MCF 10A (cell line): Measurements from ENCODE around the gene FOXO4. TPM values are rescaled to one million over a fixed set of nuclear protein-coding genes. Genes with fewer than 3 reads are reported as not detected.

Source experiments
- BruUV-seq: library from RNA; stranded (reverse); fragments of 400-500 nt; replicated peaks from 2 replicates; lab custom pipeline; 2021; lab: Mats Ljungman, UMichigan
- CTCF ChIA-PET: fragments of 300-600 bp; sonication (Branson Sonifier 250); formaldehyde crosslinking; extraction: SDS; loops from one replicate; lab custom pipeline; 2021; ENCODE audit warnings: antibody characterized with exemption, inconsistent platforms; lab: Yijun Ruan, JAX
- POLR2A ChIA-PET: fragments of 300-600, 350-650 bp; sonication (Branson Sonifier 250); formaldehyde crosslinking; extraction: SDS; loops from one replicate; lab custom pipeline; 2020; ENCODE audit warnings: antibody characterized with exemption, inconsistent platforms; lab: Yijun Ruan, JAX
- DNase-seq: peaks from one replicate; pipeline ENCODE4 v3.0.0-alpha.2; 2018; ENCODE audit not compliant: unreplicated experiment
- H3K27ac Mint-ChIP-seq: one replicate; pipeline ENCODE4 v1.8.0; 2022; ENCODE audit warnings: mild to moderate bottlenecking, low read depth, mixed read lengths; ENCODE audit not compliant: unreplicated experiment
- H3K27me3 Mint-ChIP-seq: one replicate; pipeline ENCODE4 v1.8.0; 2022; ENCODE audit warnings: mixed read lengths; ENCODE audit not compliant: insufficient read depth, unreplicated experiment
- H3K36me3 Mint-ChIP-seq: one replicate; pipeline ENCODE4 v1.8.0; 2022; ENCODE audit warnings: mild to moderate bottlenecking, moderate library complexity, mixed read lengths; ENCODE audit not compliant: insufficient read depth, unreplicated experiment
- H3K4me1 Mint-ChIP-seq: one replicate; pipeline ENCODE4 v1.8.0; 2022; ENCODE audit warnings: mixed read lengths; ENCODE audit not compliant: insufficient read depth, unreplicated experiment
- H3K4me3 Mint-ChIP-seq: one replicate; pipeline ENCODE4 v1.8.0; 2022; ENCODE audit warnings: mild to moderate bottlenecking, moderate library complexity, mixed read lengths; ENCODE audit not compliant: unreplicated experiment
- H3K9me3 Mint-ChIP-seq: one replicate; pipeline ENCODE4 v1.8.0; 2022; ENCODE audit warnings: mixed read lengths; ENCODE audit not compliant: unreplicated experiment
- CTCF ChIP-seq: fragments of 200-600 bp; IDR thresholded peaks from one replicate; pipeline ENCODE4 v1.8.0; 2022; ENCODE audit warnings: antibody characterized with exemption, mild to moderate bottlenecking; ENCODE audit not compliant: unreplicated experiment
- intact Hi-C: fragments of 100-400 bp; cut with micrococcal nuclease; formaldehyde crosslinking; loops from 2 replicates; pipeline ENCODE4 v1.14.1; 2022
- total RNA-seq: library from RNA; stranded (reverse); gene quantifications from 2 replicates; pipeline ENCODE4 v1.2.3, GENCODE V29; 2022

The FOXO4 gene
- total RNA-seq, 1 experiment from 2014 or later = 6.4 TPM

- CTCF ChIA-PET = interaction anchor here (0.6 to 2.9 kb wide), 7 partner anchors 10 to 640 kb away, joined by 3 to 9 read pairs (median 4); no protein-coding TSS in a partner anchor
- H3K9me3 Mint-ChIP-seq = no peaks in the 10 kb centered on the region
- H3K36me3 Mint-ChIP-seq = peaks cover 39% of the 10 kb centered on the region
- no TSS peak for BruUV-seq
- DNase-seq = peak; percentile 68
- peaks cover 18% of the 10 kb centered on the region for H3K27me3 Mint-ChIP-seq
- peak within 1 kb of the TSS; percentile 73 for H3K27ac Mint-ChIP-seq
- TF ChIP-seq CTCF = no peak
- intact Hi-C loops = no loop called here
- peak within 1 kb of the TSS; percentile 79 for H3K4me3 Mint-ChIP-seq
- POLR2A ChIA-PET = interaction anchor here (0.6 to 2.0 kb wide), 13 partner anchors 11 to 247 kb away, joined by 3 to 13 read pairs (median 4); partner anchors contain the start of genes NONO, SNX12 and TAF1
- H3K4me1 Mint-ChIP-seq = no peaks in the 10 kb centered on the region
These were observed 22.7 kb downstream of the FOXO4 start, which contains the start of gene MED12 for GRCh38 chrX:71118032-71118984. MED12 (plus strand) TSS chrX:71118596; CDS start chrX:71118755, 159 bp downstream.

- intact Hi-C loops = no loop called here
- peaks cover 44% of the 10 kb centered on the region for H3K36me3 Mint-ChIP-seq
- ChIA-PET POLR2A (interaction anchor here (0.6 to 2.0 kb wide), 10 partner anchors 10 to 247 kb away, joined by 3 to 13 read pairs (median 5); partner anchors contain the start of genes NONO, SNX12 and TAF1), CTCF (interaction anchor here (0.7 to 2.9 kb wide), 4 partner anchors 10 to 119 kb away, joined by 3 to 9 read pairs (median 4); no protein-coding TSS in a partner anchor)
- BruUV-seq = no TSS peak
- no peak for TF ChIP-seq CTCF
- peak overlapping the region; percentile 79 for H3K4me3 Mint-ChIP-seq
- peaks cover 19% of the 10 kb centered on the region for H3K27me3 Mint-ChIP-seq
- H3K4me1 Mint-ChIP-seq = no peaks in the 10 kb centered on the region
- no peaks in the 10 kb centered on the region for H3K9me3 Mint-ChIP-seq
- no peak for DNase-seq
- peak overlapping the region; percentile 73 for H3K27ac Mint-ChIP-seq
These were observed 23.4 kb downstream of the FOXO4 start for GRCh38 chrX:71118985-71119535.

- Mint-ChIP-seq H3K4me3 (no peak overlapping the region), H3K9me3 (no peaks in the 10 kb centered on the region), H3K4me1 (peaks cover 8% of the 10 kb centered on the region), H3K27me3 (peaks cover 74% of the 10 kb centered on the region), H3K27ac (no peak overlapping the region), H3K36me3 (peaks cover 34% of the 10 kb centered on the region)
- POLR2A ChIA-PET = interaction anchor here (0.6 kb wide), 1 partner anchor 45 kb away, joined by 3 read pairs; no protein-coding TSS in a partner anchor
- DNase-seq = no peak
- no peak for TF ChIP-seq CTCF
- CTCF ChIA-PET = interaction anchor here (0.6 to 2.3 kb wide), 19 partner anchors 8 to 158 kb away, joined by 3 to 10 read pairs (median 5); partner anchors contain the start of gene IL2RG
- intact Hi-C loops = no loop called here
- no TSS peak for BruUV-seq
These were observed 32.6 kb downstream of the FOXO4 start for GRCh38 chrX:71128166-71128833.
